Measurements from ENCODE around the gene BAHCC1. TPM values are rescaled to one million over a fixed set of nuclear protein-coding genes. Genes with fewer than 3 reads are reported as not detected.
A peak's percentile ranks its signal among the peaks of the same experiment; 100 is the strongest.

Gene BAHCC1
- total and polyA plus RNA-seq, 8 donors, result 4.9 to 56.2 (median 9.4) TPM

DNA sequence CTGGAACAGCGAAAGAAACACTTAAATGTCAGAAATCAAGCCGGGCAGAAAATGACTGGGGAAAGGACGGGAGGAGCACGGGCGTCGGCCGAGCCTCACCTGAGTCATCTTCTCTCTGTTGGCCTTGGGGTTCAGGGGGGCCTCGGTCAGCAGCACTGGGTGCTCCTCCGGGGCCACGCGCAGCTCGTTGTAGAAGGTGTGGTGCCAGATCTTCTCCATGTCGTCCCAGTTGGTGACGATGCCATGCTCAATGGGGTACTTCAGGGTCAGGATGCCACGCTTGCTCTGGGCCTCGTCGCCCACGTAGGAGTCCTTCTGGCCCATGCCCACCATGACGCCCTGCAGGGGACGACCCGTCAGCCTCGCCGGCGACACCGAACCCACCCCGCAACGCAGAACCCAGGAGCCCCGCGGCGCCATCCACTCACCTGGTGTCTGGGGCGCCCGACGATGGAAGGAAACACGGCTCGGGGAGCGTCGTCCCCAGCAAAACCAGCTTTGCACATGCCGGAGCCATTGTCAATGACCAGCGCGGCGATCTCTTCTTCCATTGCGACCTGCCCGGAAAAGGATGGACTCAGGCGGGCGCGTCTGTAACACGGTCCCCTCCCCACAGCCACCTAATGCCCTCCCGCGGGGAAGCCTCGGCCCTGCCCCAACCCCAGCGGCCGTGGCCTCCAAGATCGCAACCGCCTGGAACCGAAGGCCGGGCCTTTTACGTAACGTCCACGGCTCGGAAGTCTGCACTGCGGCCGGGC, 116.7 kb downstream of the BAHCC1 start:
- peak in 1 of 2 donors; percentile 28 for DNase-seq
- peak overlapping the region; percentile 93 to 100 (median 100) for H3K27ac ChIP-seq
- intact Hi-C loops (cut with DNase I; ENCODE audit: low total_unique reads), result no loop called here
- H3K4me3 ChIP-seq, result peak overlapping the region; percentile 79 to 97 (median 89)
- peaks cover 19 to 65% (median 48%) of the 10 kb centered on the region in 4 donors for H3K4me1 ChIP-seq
- no peak for TF ChIP-seq POLR2AphosphoS5 (IDR thresholded peaks at IDR 0.05)
- TF ChIP-seq POLR2A (IDR thresholded peaks at IDR 0.05), result no peak
- TF ChIP-seq EP300 (IDR thresholded peaks at IDR 0.05), result no peak
- no peak for TF ChIP-seq CTCF (IDR thresholded peaks at IDR 0.05)
- H3K9me3 ChIP-seq, result no peaks in the 10 kb centered on the region
- peaks cover 29 to 40% (median 36%) of the 10 kb centered on the region in 4 donors for H3K36me3 ChIP-seq
- WGBS, 5 donors, result 0 to 1% (median 0%) methylated on average over 37 to 62 of the region's 62 CpGs
- H3K27me3 ChIP-seq, result no peaks in the 10 kb centered on the region

- Histone ChIP-seq H3K36me3 (peaks cover 29 to 40% (median 36%) of the 10 kb centered on the region in 4 donors), H3K4me1 (peaks cover 26 to 72% (median 56%) of the 10 kb centered on the region in 4 donors)
Measured at GRCh38 chr17:81512562-81513371, 117.5 kb downstream of the BAHCC1 start, which contains the start of gene ACTG1. Gene ACTG1, minus strand, starts transcription at chr17:81512799. Its CDS starts 445 bp downstream, at chr17:81512354.

GRCh38 chr17:81513372-81513752, 118.1 kb downstream of the BAHCC1 start:
- 0 to 2% (median 0%) methylated on average over 9 to 23 of the region's 23 CpGs for WGBS, 5 donors
- intact Hi-C loops (cut with DNase I; ENCODE audit: low total_unique reads), result no loop called here
- peak overlapping the region; percentile 100 for H3K27ac ChIP-seq
- no peak for TF ChIP-seq CTCF (IDR thresholded peaks at IDR 0.05)
- no peak for TF ChIP-seq POLR2A (IDR thresholded peaks at IDR 0.05)
- no peak for TF ChIP-seq POLR2AphosphoS5 (IDR thresholded peaks at IDR 0.05)
- no peak for TF ChIP-seq EP300 (IDR thresholded peaks at IDR 0.05)
- peaks cover 29 to 40% (median 36%) of the 10 kb centered on the region in 4 donors for H3K36me3 ChIP-seq
- H3K4me3 ChIP-seq, result peak overlapping the region; percentile 79 to 97 (median 89)
- no peaks in the 10 kb centered on the region for H3K27me3 ChIP-seq
- peak; percentile 70 to 88 for DNase-seq
- no peaks in the 10 kb centered on the region for H3K9me3 ChIP-seq
- peaks cover 32 to 78% (median 60%) of the 10 kb centered on the region in 4 donors for H3K4me1 ChIP-seq

More at GRCh38 chr17:81512562-81513371, 117.5 kb downstream of the BAHCC1 start, which contains the start of gene ACTG1:
- TF ChIP-seq EP300 (IDR thresholded peaks at IDR 0.05) (no peak), POLR2A (IDR thresholded peaks at IDR 0.05) (peak in 1 of 4 donors; percentile 86), POLR2AphosphoS5 (IDR thresholded peaks at IDR 0.05) (peak; percentile 84 to 99 (median 99)), CTCF (IDR thresholded peaks at IDR 0.05) (no peak)
- H3K4me3 ChIP-seq, result peak within 1 kb of the TSS; percentile 79 to 97 (median 89)
- peak; percentile 94 to 97 for DNase-seq
- peak within 1 kb of the TSS; percentile 100 for H3K27ac ChIP-seq
- H3K27me3 ChIP-seq, result no peaks in the 10 kb centered on the region
- no peaks in the 10 kb centered on the region for H3K9me3 ChIP-seq
- 0 to 1% (median 1%) methylated on average over 5 to 111 of the region's 111 CpGs for WGBS, 5 donors
- intact Hi-C loops (cut with DNase I; ENCODE audit: low total_unique reads), result no loop called here
